ENCODE data around the gene NQO1. TPM values are rescaled to one million over a fixed set of nuclear protein-coding genes. Genes with fewer than 3 reads are reported as not detected.

The NQO1 gene
- total and polyA plus RNA-seq, 2 of the 13 experiments (the other 11 are each of a cell fraction or from before 2014, with no cell fraction given): 464 to 1,060 TPM

GRCh38 chr16:69761983-69762813 lies 35.8 kb upstream of the NQO1 start, which contains the start of gene WWP2 (continued):
- TF ChIP-seq MXD3 (CRISPR knock-in tag; IDR thresholded peaks at IDR 0.05): no peak; the same call in 1 of the 2 replicates
- 0 out of 2 replicates have a peak, but pooled peaks have one; percentile 59 for TF ChIP-seq ZNF589 (CRISPR knock-in tag; conservative IDR thresholded peaks at IDR 0.05)
- TF ChIP-seq SOX5 (CRISPR knock-in tag; IDR thresholded peaks at IDR 0.05; ENCODE audit: borderline replicate concordance): 0 out of 2 replicates have a peak, but pooled peaks have one; percentile 20
- TF ChIP-seq NFAT5 (CRISPR knock-in tag; IDR thresholded peaks at IDR 0.05): no peak
- TF ChIP-seq NFKB2 (CRISPR knock-in tag; IDR thresholded peaks at IDR 0.05; ENCODE audit: borderline replicate concordance): peak; percentile 57; the same call in 1 of the 2 replicates
- TF ChIP-seq ZFX (CRISPR knock-in tag; IDR thresholded peaks at IDR 0.05; ENCODE audit: low read depth): peak; percentile 98
- no peak for TF ChIP-seq ZNF703 (CRISPR knock-in tag; IDR thresholded peaks at IDR 0.05; ENCODE audit: borderline replicate concordance)
- TF ChIP-seq HOXA9 (CRISPR knock-in tag; IDR thresholded peaks at IDR 0.05; ENCODE audit: borderline replicate concordance): no peak
- no peak for TF ChIP-seq ZNF251 (CRISPR knock-in tag; IDR thresholded peaks at IDR 0.05)
- TF ChIP-seq ZNF550 (CRISPR knock-in tag; IDR thresholded peaks at IDR 0.05; ENCODE audit: borderline replicate concordance): no peak
- TF ChIP-seq MTA1 (CRISPR knock-in tag; IDR thresholded peaks at IDR 0.05; ENCODE audit: borderline replicate concordance): no peak
- TF ChIP-seq NFE2L2 (IDR thresholded peaks at IDR 0.05; ENCODE audit: low read length): no peak
- TF ChIP-seq, protein P1, sequence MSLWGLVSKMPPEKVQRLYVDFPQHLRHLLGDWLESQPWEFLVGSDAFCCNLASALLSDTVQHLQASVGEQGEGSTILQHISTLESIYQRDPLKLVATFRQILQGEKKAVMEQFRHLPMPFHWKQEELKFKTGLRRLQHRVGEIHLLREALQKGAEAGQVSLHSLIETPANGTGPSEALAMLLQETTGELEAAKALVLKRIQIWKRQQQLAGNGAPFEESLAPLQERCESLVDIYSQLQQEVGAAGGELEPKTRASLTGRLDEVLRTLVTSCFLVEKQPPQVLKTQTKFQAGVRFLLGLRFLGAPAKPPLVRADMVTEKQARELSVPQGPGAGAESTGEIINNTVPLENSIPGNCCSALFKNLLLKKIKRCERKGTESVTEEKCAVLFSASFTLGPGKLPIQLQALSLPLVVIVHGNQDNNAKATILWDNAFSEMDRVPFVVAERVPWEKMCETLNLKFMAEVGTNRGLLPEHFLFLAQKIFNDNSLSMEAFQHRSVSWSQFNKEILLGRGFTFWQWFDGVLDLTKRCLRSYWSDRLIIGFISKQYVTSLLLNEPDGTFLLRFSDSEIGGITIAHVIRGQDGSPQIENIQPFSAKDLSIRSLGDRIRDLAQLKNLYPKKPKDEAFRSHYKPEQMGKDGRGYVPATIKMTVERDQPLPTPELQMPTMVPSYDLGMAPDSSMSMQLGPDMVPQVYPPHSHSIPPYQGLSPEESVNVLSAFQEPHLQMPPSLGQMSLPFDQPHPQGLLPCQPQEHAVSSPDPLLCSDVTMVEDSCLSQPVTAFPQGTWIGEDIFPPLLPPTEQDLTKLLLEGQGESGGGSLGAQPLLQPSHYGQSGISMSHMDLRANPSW (CRISPR knock-in tag; IDR thresholded peaks at IDR 0.05; ENCODE audit: borderline replicate concordance): 0 out of 2 replicates have a peak, but pooled peaks have one; percentile 47
- no peak; the same call in 1 of the 2 replicates for TF ChIP-seq RARA (CRISPR knock-in tag; IDR thresholded peaks at IDR 0.05)
- peak; percentile 97 for TF ChIP-seq KMT2B (CRISPR knock-in tag; IDR thresholded peaks at IDR 0.05)
- TF ChIP-seq EHMT2 (IDR thresholded peaks at IDR 0.05; ENCODE audit: borderline replicate concordance, low read depth, low read length): no peak
- TF ChIP-seq ZNF839 (CRISPR knock-in tag; IDR thresholded peaks at IDR 0.05; ENCODE audit: borderline replicate concordance): no peak
- no peak for TF ChIP-seq ZNF143 (CRISPR knock-in tag; IDR thresholded peaks at IDR 0.05)
- no peak for TF ChIP-seq PLRG1 (conservative IDR thresholded peaks at IDR 0.05)
- TF ChIP-seq, protein P2, sequence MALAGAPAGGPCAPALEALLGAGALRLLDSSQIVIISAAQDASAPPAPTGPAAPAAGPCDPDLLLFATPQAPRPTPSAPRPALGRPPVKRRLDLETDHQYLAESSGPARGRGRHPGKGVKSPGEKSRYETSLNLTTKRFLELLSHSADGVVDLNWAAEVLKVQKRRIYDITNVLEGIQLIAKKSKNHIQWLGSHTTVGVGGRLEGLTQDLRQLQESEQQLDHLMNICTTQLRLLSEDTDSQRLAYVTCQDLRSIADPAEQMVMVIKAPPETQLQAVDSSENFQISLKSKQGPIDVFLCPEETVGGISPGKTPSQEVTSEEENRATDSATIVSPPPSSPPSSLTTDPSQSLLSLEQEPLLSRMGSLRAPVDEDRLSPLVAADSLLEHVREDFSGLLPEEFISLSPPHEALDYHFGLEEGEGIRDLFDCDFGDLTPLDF (CRISPR knock-in tag; IDR thresholded peaks at IDR 0.05): peak; percentile 62; the same call in 1 of the 2 replicates

Data from HepG2 (cell line).